GM18499 (cell line): ENCODE results near the gene CEP104.

ENCODE experiments used
- ATAC-seq: cut with Tn5 transposase; IDR thresholded peaks from one replicate; pipeline ENCODE4 v1.9.1; 2021; ENCODE audit warnings: moderate number of reproducible peaks; ENCODE audit not compliant: insufficient read depth, unreplicated experiment

Gene CEP104

GRCh38 chr1:3785045-3785444 lies 72.0 kb downstream of the CEP104 start:
- ATAC-seq, result no peak

GRCh38 chr1:3783651-3784474 lies 73.1 kb downstream of the CEP104 start:
- ATAC-seq, result no peak

GRCh38 chr1:3780901-3781300 lies 76.1 kb downstream of the CEP104 start:
- no peak for ATAC-seq

- ATAC-seq, result no peak
These were observed 77.0 kb downstream of the CEP104 start for GRCh38 chr1:3779912-3780416.

GRCh38 chr1:3779265-3779911 lies 77.6 kb downstream of the CEP104 start:
- no peak for ATAC-seq

GRCh38 chr1:3778590-3779264 lies 78.3 kb downstream of the CEP104 start:
- ATAC-seq, result no peak

GRCh38 chr1:3777647-3778589 lies 79.1 kb downstream of the CEP104 start:
- no peak for ATAC-seq

GRCh38 chr1:3777078-3777547 lies 79.9 kb downstream of the CEP104 start:
- ATAC-seq, result no peak

- ATAC-seq, result no peak
These were observed 80.6 kb downstream of the CEP104 start for GRCh38 chr1:3776231-3776961.

GRCh38 chr1:3775490-3776230 lies 81.4 kb downstream of the CEP104 start:
- no peak for ATAC-seq

- ATAC-seq, result no peak
These were observed 82.0 kb downstream of the CEP104 start for GRCh38 chr1:3774946-3775489.

- no peak for ATAC-seq
These were observed 82.6 kb downstream of the CEP104 start for GRCh38 chr1:3774276-3774945.

GRCh38 chr1:3773572-3774275 lies 83.3 kb downstream of the CEP104 start:
- no peak for ATAC-seq

- no peak for ATAC-seq
These were observed 84.1 kb downstream of the CEP104 start, which contains the start of gene SMIM1 for GRCh38 chr1:3772715-3773571. Gene SMIM1, plus strand, starts transcription at chr1:3772749. Its CDS starts 2,625 bp downstream, at chr1:3775374.

GRCh38 chr1:3772027-3772714 lies 84.8 kb downstream of the CEP104 start:
- no peak for ATAC-seq
